Cardiac atrium fibroblast (primary cell): ENCODE measurements around the gene GFI1B. TPM values are rescaled to one million over a fixed set of nuclear protein-coding genes. Genes with fewer than 3 reads are reported as not detected.

ENCODE experiments used
- total RNA-seq: library from RNA; depleted of rRNA; stranded (reverse); fragments of >200 nt; gene quantifications from 2 replicates; pipeline ENCODE4 v1.2.3, GENCODE V29; 2015

GFI1B gene
- total RNA-seq = under 0.01 TPM in 1 of 2 replicates, not detected in the other

DNA sequence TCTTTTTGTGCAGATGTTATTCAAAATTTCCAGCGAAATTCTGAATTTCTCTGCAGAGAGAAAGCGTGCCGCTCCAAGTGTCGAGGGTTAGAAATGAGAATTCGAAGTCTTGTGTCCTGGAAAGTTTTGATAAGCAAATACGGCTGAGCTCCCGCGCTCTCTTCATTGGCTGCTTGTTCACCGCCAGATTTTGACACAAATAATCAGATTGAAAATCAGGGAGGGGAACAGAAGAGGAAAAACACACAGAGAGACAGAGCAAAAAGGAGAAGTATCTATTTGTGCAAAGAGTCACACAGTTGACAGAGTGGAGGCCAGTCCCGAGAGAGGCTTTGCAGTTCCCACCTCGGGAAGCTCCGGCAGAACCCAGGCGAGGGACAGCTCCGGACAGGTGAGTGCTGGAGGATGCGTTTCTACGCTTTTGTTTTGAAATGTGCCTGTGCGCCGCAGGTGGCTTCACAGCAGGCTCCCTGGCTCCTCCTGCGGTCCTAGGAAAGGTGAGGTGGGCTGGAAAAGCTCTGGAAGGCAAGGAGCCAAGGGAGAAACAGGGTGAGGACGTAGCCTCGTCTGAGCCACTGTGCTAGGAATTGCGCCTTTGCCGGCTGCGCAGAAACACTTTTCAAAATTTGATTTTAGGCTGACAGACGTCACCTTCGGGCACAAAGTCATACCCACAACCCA, at the start of gene GFI1B:
Gene GFI1B, plus strand, starts transcription at position 244 of the 681 bp plus-strand sequence. CDS start 7,985 bp downstream, outside the sequence.

GRCh38 chr9:132944294-132945185, 34.0 kb upstream of the GFI1B start, which contains the start of gene TSC1:
Gene TSC1, minus strand, starts transcription at chr9:132944616. Its CDS starts 15,744 bp downstream, at chr9:132928872.

GRCh38 chr9:133030317-133031129, 52.0 kb downstream of the GFI1B start, which contains the start of gene GTF3C5:
Gene GTF3C5, plus strand, starts transcription at chr9:133030997. Its CDS starts 15 bp downstream, at chr9:133031012.

Other genes starting within 250 kb of the GFI1B start
- 1.4 TPM in 1 of 2 replicates, not detected in the other for gene AK8, start 100.4 kb upstream of the GFI1B start, total RNA-seq
- gene SPACA9, start 99.8 kb upstream of the GFI1B start, total RNA-seq = 1.5 and 3.4 TPM in 2 replicates
- gene TSC1, start 34.1 kb upstream of the GFI1B start, total RNA-seq = 21.5 and 26.4 TPM in 2 replicates
- gene GTF3C5, start 52.3 kb downstream of the GFI1B start, total RNA-seq = 29.6 and 31.8 TPM in 2 replicates
- 0.16 and 0.36 TPM in 2 replicates for gene CEL, start 83.3 kb downstream of the GFI1B start, total RNA-seq
- gene RALGDS, start 142.5 kb downstream of the GFI1B start, total RNA-seq = 30.5 and 32.1 TPM in 2 replicates
- gene GBGT1, start 185.2 kb downstream of the GFI1B start, total RNA-seq = 4.1 and 6.3 TPM in 2 replicates
- not detected in 2 replicates for gene OBP2B, start 230.6 kb downstream of the GFI1B start, total RNA-seq